K562 (cell line): ENCODE data around the gene MAP4K1. TPM values are rescaled to one million over a fixed set of nuclear protein-coding genes. Genes with fewer than 3 reads are reported as not detected.

ENCODE experiments used
- BACH1 ChIP-seq: fragments of 200-800 bp; sonication (Bioruptor generic); IDR thresholded peaks from 2 replicates; pipeline ENCODE4 v1.6.1; 2016; ENCODE audit warnings: missing genetic modification characterization, missing compliant biosample characterization
- CCAR2 ChIP-seq: fragments of 200-400 bp; formaldehyde crosslinking; IDR thresholded peaks from 2 replicates; pipeline ENCODE4 v1.6.1; 2017; ENCODE audit warnings: mild to moderate bottlenecking, low read depth, low read length
- ETV6 ChIP-seq, 3 experiments: fragments of 150-350 bp in 1 of 3; sonication (generic) in 1 of 3; formaldehyde crosslinking in 1 of 3; IDR thresholded peaks; 2 replicates each; pipeline versions ENCODE4 v1.6.1 to v1.8.0; 2014 to 2022; ENCODE audit warnings: borderline replicate concordance in 2 of 3, low read depth in 2 of 3, antibody characterized with exemption in 1 of 3, low read length in 1 of 3, mild to moderate bottlenecking in 1 of 3, missing genetic modification reagents in 1 of 3
- EZH2 ChIP-seq: IDR thresholded peaks from 2 replicates; pipeline ENCODE4 v1.6.1; 2012; ENCODE audit warnings: low read depth, mild to moderate bottlenecking, inconsistent platforms, low read length, borderline replicate concordance
- FOXA1 ChIP-seq: fragments of 450-650 bp; IDR thresholded peaks from 2 replicates; pipeline ENCODE4 v1.6.1; 2016; ENCODE audit warnings: mild to moderate bottlenecking, borderline replicate concordance
- KLF10 ChIP-seq: fragments of 250-450 bp; sonication (Bioruptor Pico); IDR thresholded peaks from 2 replicates; pipeline ENCODE4 v1.6.1; 2021; ENCODE audit warnings: matching md5 sums
- MYC ChIP-seq, 2 experiments: fragments of 250-450 bp in 1 of 2; sonication (Bioruptor Pico) in 1 of 2; IDR thresholded peaks; 2 replicates each; pipeline versions ENCODE4 v1.5.1 to v1.6.1; 2012 to 2021; ENCODE audit warnings: low read depth in 2 of 2, borderline replicate concordance in 1 of 2, improper control_type of control experiment in 1 of 2, low read length in 1 of 2, mild to moderate bottlenecking in 1 of 2, moderate library complexity in 1 of 2
- NCOA1 ChIP-seq: fragments of 450-650 bp; IDR thresholded peaks from 2 replicates; pipeline ENCODE4 v1.6.1; 2016; ENCODE audit warnings: low read depth
- NFRKB ChIP-seq: fragments of 450-650 bp; IDR thresholded peaks from 2 replicates; pipeline ENCODE4 v1.6.1; 2016; ENCODE audit warnings: low read depth
- NONO ChIP-seq, 2 experiments: fragments of 200-400 bp in 1 of 2; fragments of 450-650 bp in 1 of 2; formaldehyde crosslinking in 1 of 2; IDR thresholded peaks; 2 replicates each; pipeline ENCODE4 v1.6.1; 2017; ENCODE audit warnings: low read depth in 2 of 2, mild to moderate bottlenecking in 2 of 2, moderate library complexity in 2 of 2, low read length in 1 of 2
- NRF1 ChIP-seq, 2 experiments: fragments of 450-650 bp; IDR thresholded peaks in 1 of 2; conservative IDR thresholded peaks in 1 of 2; 2 replicates each; pipeline ENCODE4 v1.6.1; 2014; ENCODE audit warnings: mild to moderate bottlenecking in 2 of 2
- PHB2 ChIP-seq: fragments of 450-650 bp; IDR thresholded peaks from 2 replicates; pipeline ENCODE4 v1.6.1; 2017; ENCODE audit warnings: low read depth
- RHOXF2B ChIP-seq: fragments of 250-450 bp; sonication (Bioruptor Pico); conservative IDR thresholded peaks from 2 replicates; pipeline ENCODE4 v1.5.1; 2021
- RNF2 ChIP-seq: sonication (generic); IDR thresholded peaks from 2 replicates; pipeline ENCODE4 v1.6.1; 2016
- TEAD4 ChIP-seq, 2 experiments: sonication (generic) in 1 of 2; formaldehyde crosslinking in 1 of 2; IDR thresholded peaks; 2 replicates each; pipeline versions ENCODE4 v1.6.1 to v1.8.0; 2012 to 2022; ENCODE audit warnings: borderline replicate concordance in 1 of 2, inconsistent platforms in 1 of 2, low read length in 1 of 2, mild to moderate bottlenecking in 1 of 2, missing genetic modification reagents in 1 of 2
- ZFP91 ChIP-seq: sonication (generic); formaldehyde crosslinking; IDR thresholded peaks from 2 replicates; pipeline ENCODE4 v1.8.0; 2022; ENCODE audit warnings: mild to moderate bottlenecking, missing genetic modification reagents
- ZNF140 ChIP-seq: fragments of 250-450 bp; sonication (Bioruptor Pico); IDR thresholded peaks from 2 replicates; pipeline ENCODE4 v1.8.0; 2021; ENCODE audit warnings: moderate library complexity, mild to moderate bottlenecking, inconsistent platforms
- polyA plus RNA-seq, 8 experiments: library from polyadenylated mRNA; depleted of rRNA in 4 of 8; stranded (reverse) in 5 of 8; unstranded in 3 of 8; fragments of >200 nt; fragmentation: Nextera tagmentation in 2 of 8; fragmentation: Illumina TruSeq in 1 of 8; extraction: Ambion mirVana in 2 of 8; extraction: Trizol in 1 of 8; gene quantifications; 2 replicates each; pipeline versions ENCODE4 v1.2.1 to v1.2.3, GENCODE V29; 2011 to 2014; ENCODE audit warnings: inconsistent platforms in 1 of 8, missing spikeins in 1 of 8
- total RNA-seq, 7 experiments: library from RNA; depleted of rRNA in 6 of 7; stranded (reverse); fragments of >200 nt in 6 of 7; fragmentation: Illumina TruSeq in 2 of 7; extraction: Trizol in 2 of 7; gene quantifications; 2 replicates each; pipeline versions ENCODE4 v1.2.1 to v1.2.3, GENCODE V29; 2011 to 2021; ENCODE audit warnings: low replicate concordance in 1 of 7
- TF ChIP-seq, protein P1 (sequence below): fragments of 450-650 bp; formaldehyde crosslinking; IDR thresholded peaks from 2 replicates; pipeline ENCODE4 v1.4.0; 2020; ENCODE audit warnings: mild to moderate bottlenecking, moderate library complexity
- TF ChIP-seq, protein P2 (sequence below): sonication (generic); formaldehyde crosslinking; IDR thresholded peaks from 2 replicates; pipeline ENCODE4 v1.8.0; 2023; ENCODE audit warnings: missing genetic modification reagents, mild to moderate bottlenecking, borderline replicate concordance

The MAP4K1 gene
- total and polyA plus RNA-seq, 9 of the 15 experiments (the other 6 are each of a cell fraction or from before 2014, with no cell fraction given): 0.14 to 3.2 (median 0.73) TPM; not detected in 1

DNA sequence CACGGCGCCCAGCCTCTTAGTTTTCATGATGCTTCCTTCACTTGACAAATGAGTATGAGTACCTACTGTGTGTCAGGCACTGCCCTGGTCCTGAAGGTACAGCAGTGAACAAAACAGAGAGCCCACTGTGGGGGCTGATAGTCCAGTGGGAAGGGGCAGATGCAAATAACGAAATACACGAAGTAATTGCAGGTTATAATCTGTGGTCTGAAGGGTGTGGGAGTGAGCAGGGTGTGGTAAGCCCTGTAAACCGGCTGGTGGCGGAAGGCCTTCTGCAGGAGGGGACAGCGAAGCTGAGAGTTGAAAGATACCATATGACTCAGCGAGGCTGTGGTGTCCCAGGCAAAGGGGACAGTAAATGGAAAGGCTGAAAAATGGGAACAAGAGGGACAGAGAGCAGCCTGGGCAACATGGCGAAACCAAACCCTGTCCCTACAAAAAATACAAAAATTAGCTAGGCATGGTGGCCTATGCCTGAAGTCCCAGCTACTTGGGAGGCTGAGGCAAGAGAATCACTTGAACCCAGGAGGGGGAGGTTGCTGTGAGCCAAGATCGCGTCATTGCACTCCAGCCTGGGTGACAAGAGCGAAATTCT lies 60.5 kb downstream of the MAP4K1 start (continued):
- TF ChIP-seq NCOA1: peak; percentile 67; the same call in 1 of the 2 replicates
- no peak; the same call in 1 of the 2 replicates for TF ChIP-seq NFRKB
- TF ChIP-seq PHB2: 0 out of 2 replicates have a peak, but pooled peaks have one; percentile 36
- peak; percentile 65; the same call in 1 of the 2 replicates for TF ChIP-seq RNF2
- TF ChIP-seq NONO (IDR thresholded peaks at IDR 0.05; ENCODE audit: low read depth in 2 of 2, low read length in 1 of 2): no peak
- TF ChIP-seq CCAR2: no peak
- no peak for TF ChIP-seq RHOXF2B (CRISPR knock-in tag)
- TF ChIP-seq EZH2: no peak
- no peak for TF ChIP-seq KLF10
- peak; percentile 66 for TF ChIP-seq MYC (IDR thresholded peaks at IDR 0.05; ENCODE audit: low read depth, low read length)
- TF ChIP-seq MYC (CRISPR knock-in tag; IDR thresholded peaks at IDR 0.05; ENCODE audit: borderline replicate concordance, low read depth): no peak
- TF ChIP-seq ZNF140 (CRISPR knock-in tag): no peak
- TF ChIP-seq NRF1 (conservative IDR thresholded peaks at IDR 0.05 in 1 of 2, IDR thresholded peaks at IDR 0.05 in 1 of 2): peak in 1 of 2 experiments; percentile 51; a peak in 2 of 4 replicates
- TF ChIP-seq TEAD4 (IDR thresholded peaks at IDR 0.05; ENCODE audit: low read length): peak; percentile 83
- no peak for TF ChIP-seq TEAD4 (CRISPR knock-in tag; IDR thresholded peaks at IDR 0.05; ENCODE audit: borderline replicate concordance)
- no peak for TF ChIP-seq FOXA1
- TF ChIP-seq, protein P1, sequence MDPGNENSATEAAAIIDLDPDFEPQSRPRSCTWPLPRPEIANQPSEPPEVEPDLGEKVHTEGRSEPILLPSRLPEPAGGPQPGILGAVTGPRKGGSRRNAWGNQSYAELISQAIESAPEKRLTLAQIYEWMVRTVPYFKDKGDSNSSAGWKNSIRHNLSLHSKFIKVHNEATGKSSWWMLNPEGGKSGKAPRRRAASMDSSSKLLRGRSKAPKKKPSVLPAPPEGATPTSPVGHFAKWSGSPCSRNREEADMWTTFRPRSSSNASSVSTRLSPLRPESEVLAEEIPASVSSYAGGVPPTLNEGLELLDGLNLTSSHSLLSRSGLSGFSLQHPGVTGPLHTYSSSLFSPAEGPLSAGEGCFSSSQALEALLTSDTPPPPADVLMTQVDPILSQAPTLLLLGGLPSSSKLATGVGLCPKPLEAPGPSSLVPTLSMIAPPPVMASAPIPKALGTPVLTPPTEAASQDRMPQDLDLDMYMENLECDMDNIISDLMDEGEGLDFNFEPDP (CRISPR knock-in tag): no peak
- TF ChIP-seq, protein P2, sequence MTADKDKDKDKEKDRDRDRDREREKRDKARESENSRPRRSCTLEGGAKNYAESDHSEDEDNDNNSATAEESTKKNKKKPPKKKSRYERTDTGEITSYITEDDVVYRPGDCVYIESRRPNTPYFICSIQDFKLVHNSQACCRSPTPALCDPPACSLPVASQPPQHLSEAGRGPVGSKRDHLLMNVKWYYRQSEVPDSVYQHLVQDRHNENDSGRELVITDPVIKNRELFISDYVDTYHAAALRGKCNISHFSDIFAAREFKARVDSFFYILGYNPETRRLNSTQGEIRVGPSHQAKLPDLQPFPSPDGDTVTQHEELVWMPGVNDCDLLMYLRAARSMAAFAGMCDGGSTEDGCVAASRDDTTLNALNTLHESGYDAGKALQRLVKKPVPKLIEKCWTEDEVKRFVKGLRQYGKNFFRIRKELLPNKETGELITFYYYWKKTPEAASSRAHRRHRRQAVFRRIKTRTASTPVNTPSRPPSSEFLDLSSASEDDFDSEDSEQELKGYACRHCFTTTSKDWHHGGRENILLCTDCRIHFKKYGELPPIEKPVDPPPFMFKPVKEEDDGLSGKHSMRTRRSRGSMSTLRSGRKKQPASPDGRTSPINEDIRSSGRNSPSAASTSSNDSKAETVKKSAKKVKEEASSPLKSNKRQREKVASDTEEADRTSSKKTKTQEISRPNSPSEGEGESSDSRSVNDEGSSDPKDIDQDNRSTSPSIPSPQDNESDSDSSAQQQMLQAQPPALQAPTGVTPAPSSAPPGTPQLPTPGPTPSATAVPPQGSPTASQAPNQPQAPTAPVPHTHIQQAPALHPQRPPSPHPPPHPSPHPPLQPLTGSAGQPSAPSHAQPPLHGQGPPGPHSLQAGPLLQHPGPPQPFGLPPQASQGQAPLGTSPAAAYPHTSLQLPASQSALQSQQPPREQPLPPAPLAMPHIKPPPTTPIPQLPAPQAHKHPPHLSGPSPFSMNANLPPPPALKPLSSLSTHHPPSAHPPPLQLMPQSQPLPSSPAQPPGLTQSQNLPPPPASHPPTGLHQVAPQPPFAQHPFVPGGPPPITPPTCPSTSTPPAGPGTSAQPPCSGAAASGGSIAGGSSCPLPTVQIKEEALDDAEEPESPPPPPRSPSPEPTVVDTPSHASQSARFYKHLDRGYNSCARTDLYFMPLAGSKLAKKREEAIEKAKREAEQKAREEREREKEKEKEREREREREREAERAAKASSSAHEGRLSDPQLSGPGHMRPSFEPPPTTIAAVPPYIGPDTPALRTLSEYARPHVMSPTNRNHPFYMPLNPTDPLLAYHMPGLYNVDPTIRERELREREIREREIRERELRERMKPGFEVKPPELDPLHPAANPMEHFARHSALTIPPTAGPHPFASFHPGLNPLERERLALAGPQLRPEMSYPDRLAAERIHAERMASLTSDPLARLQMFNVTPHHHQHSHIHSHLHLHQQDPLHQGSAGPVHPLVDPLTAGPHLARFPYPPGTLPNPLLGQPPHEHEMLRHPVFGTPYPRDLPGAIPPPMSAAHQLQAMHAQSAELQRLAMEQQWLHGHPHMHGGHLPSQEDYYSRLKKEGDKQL (CRISPR knock-in tag): no peak
- TF ChIP-seq BACH1 (tag): no peak
- TF ChIP-seq ZFP91 (CRISPR knock-in tag): no peak
- no peak for TF ChIP-seq ETV6 (IDR thresholded peaks at IDR 0.05; ENCODE audit: borderline replicate concordance in 1 of 2, low read depth in 2 of 2, low read length in 1 of 2)
- TF ChIP-seq ETV6 (CRISPR knock-in tag; IDR thresholded peaks at IDR 0.05; ENCODE audit: borderline replicate concordance): no peak
